ENCODE data around the gene HSD17B14.

The HSD17B14 gene

DNA sequence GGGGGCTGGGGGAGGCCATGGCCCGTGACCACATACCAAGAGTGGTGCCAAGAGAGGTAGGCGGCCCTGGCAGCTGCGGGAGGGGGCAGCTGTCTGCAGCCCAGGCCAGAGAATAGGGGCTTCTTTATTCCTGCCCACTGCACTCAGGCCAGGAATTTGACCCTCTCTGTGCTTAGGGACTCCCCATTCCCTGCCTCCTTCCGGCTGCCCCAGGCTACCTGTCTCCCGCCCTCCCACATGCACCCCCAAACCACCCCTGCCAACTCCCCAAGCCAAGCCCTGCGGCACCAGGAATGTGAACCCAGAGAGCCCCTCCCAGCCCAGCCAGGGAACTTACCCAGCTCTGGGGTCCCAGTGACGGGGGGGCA lies 31.4 kb upstream of the HSD17B14 start:
- Histone ChIP-seq H3K4me3 (replicated peaks; ENCODE audit: low read depth, low read length) (no peak overlapping the region), H3K36me3 (ENCODE audit: control insufficient read depth, insufficient read depth, low read length) (no peaks in the 10 kb centered on the region), H3K27me3 (replicated peaks; ENCODE audit: control insufficient read depth, insufficient read depth, low read length) (no peaks in the 10 kb centered on the region)
- TF ChIP-seq, protein P1, sequence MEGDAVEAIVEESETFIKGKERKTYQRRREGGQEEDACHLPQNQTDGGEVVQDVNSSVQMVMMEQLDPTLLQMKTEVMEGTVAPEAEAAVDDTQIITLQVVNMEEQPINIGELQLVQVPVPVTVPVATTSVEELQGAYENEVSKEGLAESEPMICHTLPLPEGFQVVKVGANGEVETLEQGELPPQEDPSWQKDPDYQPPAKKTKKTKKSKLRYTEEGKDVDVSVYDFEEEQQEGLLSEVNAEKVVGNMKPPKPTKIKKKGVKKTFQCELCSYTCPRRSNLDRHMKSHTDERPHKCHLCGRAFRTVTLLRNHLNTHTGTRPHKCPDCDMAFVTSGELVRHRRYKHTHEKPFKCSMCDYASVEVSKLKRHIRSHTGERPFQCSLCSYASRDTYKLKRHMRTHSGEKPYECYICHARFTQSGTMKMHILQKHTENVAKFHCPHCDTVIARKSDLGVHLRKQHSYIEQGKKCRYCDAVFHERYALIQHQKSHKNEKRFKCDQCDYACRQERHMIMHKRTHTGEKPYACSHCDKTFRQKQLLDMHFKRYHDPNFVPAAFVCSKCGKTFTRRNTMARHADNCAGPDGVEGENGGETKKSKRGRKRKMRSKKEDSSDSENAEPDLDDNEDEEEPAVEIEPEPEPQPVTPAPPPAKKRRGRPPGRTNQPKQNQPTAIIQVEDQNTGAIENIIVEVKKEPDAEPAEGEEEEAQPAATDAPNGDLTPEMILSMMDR (IDR thresholded peaks at IDR 0.05; ENCODE audit: insufficient read depth, low read length, poor library complexity, severe bottlenecking) = no peak
- no peak for DNase-seq (ENCODE audit: extremely low read depth, insufficient read length)

DNA sequence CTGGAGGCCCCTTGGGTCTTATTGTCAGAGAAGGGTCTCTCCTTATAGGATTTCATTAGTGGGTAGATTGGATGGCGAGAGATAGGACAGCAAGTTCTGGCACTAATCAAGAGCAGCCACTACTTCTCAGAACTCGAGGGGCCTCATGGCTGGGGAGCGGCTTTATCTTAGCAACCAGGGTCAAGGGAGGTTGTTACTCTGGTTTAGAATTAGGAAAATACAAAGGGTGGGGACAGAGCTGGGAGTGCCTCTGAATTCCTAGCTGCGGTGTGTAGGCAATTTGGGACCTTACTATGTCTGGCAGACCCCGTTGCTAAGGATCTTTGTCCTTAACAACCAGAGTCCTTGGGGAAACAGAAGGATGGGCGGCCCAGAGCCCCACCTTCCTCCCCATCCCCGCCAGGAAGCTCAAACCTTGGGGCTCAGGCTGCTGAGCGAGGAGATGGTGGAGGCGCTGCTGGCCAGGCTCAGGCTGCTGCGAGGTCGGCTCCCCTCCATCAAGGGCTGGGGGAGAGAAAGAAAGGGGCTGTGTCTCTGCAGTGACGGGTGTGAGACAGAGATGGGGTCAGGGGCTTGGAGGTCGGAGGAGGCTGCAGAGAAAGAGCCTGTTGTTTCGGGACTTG lies 30.9 kb upstream of the HSD17B14 start:
- H3K27me3 ChIP-seq (replicated peaks; ENCODE audit: control insufficient read depth, insufficient read depth, low read length) = no peaks in the 10 kb centered on the region
- no peak for DNase-seq (ENCODE audit: extremely low read depth, insufficient read length)
- no peak overlapping the region for H3K4me3 ChIP-seq (replicated peaks; ENCODE audit: low read depth, low read length)
- TF ChIP-seq, protein P1 (IDR thresholded peaks at IDR 0.05; ENCODE audit: insufficient read depth, low read length, poor library complexity, severe bottlenecking) = no peak
- H3K36me3 ChIP-seq (ENCODE audit: control insufficient read depth, insufficient read depth, low read length) = no peaks in the 10 kb centered on the region

- H3K4me3 ChIP-seq (replicated peaks; ENCODE audit: low read depth, low read length) = no peak overlapping the region
- no peak for DNase-seq (ENCODE audit: extremely low read depth, insufficient read length)
- no peaks in the 10 kb centered on the region for H3K36me3 ChIP-seq (ENCODE audit: control insufficient read depth, insufficient read depth, low read length)
- H3K27me3 ChIP-seq (replicated peaks; ENCODE audit: control insufficient read depth, insufficient read depth, low read length) = no peaks in the 10 kb centered on the region
- TF ChIP-seq, protein P1 (IDR thresholded peaks at IDR 0.05; ENCODE audit: insufficient read depth, low read length, poor library complexity, severe bottlenecking) = no peak
Observed at GRCh38 chr19:48866692-48867091, 30.4 kb upstream of the HSD17B14 start.

DNA sequence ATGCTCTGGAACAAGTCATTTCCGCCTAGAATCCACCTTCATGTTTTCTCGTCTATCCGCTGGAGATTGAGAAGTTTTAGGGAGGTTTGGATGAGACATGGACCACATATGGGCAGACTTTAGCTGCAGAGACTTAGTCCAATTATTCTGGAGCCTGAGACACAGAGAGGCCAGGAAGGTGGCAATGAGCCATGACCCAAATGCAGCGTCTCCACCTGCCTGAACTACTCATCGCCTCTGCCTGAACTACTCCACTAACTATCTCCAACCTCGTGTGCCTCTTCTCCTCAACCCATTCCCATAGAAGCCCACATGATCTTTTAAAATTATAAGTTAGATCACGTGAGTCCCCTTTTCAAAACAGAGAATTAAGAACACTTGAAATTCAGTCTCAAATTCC lies 26.5 kb upstream of the HSD17B14 start:
- TF ChIP-seq, protein P1 (IDR thresholded peaks at IDR 0.05; ENCODE audit: insufficient read depth, low read length, poor library complexity, severe bottlenecking) = no peak
- Histone ChIP-seq H3K27me3 (replicated peaks; ENCODE audit: control insufficient read depth, insufficient read depth, low read length) (no peaks in the 10 kb centered on the region), H3K4me3 (replicated peaks; ENCODE audit: low read depth, low read length) (no peak overlapping the region), H3K36me3 (ENCODE audit: control insufficient read depth, insufficient read depth, low read length) (no peaks in the 10 kb centered on the region)
- DNase-seq (ENCODE audit: extremely low read depth, insufficient read length) = no peak

DNA sequence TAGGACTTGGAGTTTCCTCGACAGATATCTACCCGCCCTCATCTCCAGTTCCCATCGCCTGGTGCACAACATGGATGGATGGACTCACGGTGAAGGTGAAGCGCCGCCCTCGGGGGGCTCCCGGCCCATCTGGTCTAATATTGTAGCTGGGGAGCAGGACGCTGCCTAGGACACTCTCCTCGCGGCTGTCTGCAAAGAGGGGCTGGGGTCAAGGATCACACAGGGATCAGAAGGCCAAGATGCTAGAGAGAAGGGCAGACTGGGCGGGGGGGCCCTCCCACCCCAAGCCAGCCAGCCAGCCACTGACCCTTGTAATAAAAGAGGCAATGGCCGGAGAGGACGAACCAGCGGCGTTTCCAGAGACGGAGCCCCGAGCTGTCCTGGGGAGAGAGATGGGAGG lies 25.0 kb upstream of the HSD17B14 start:
- H3K27me3 ChIP-seq (replicated peaks; ENCODE audit: control insufficient read depth, insufficient read depth, low read length) = no peaks in the 10 kb centered on the region
- no peaks in the 10 kb centered on the region for H3K36me3 ChIP-seq (ENCODE audit: control insufficient read depth, insufficient read depth, low read length)
- no peak overlapping the region for H3K4me3 ChIP-seq (replicated peaks; ENCODE audit: low read depth, low read length)
- no peak for DNase-seq (ENCODE audit: extremely low read depth, insufficient read length)
- TF ChIP-seq, protein P1 (IDR thresholded peaks at IDR 0.05; ENCODE audit: insufficient read depth, low read length, poor library complexity, severe bottlenecking) = no peak
